ENCODE measurements around the gene ARSB.
"Not testable (repeated sequence)": the region's sequence is repeated elsewhere in the genome, so short reads cannot be mapped to it uniquely, and the experiment has no call there.

Gene ARSB

GRCh38 chr5:78896132-78896531, 89.0 kb downstream of the ARSB start:
- no peak for DNase-seq

- DNase-seq, result no peak
These were observed 89.5 kb downstream of the ARSB start for GRCh38 chr5:78895616-78896015.

- DNase-seq, result no peak
These were observed 91.0 kb downstream of the ARSB start for GRCh38 chr5:78893940-78894677.

DNA sequence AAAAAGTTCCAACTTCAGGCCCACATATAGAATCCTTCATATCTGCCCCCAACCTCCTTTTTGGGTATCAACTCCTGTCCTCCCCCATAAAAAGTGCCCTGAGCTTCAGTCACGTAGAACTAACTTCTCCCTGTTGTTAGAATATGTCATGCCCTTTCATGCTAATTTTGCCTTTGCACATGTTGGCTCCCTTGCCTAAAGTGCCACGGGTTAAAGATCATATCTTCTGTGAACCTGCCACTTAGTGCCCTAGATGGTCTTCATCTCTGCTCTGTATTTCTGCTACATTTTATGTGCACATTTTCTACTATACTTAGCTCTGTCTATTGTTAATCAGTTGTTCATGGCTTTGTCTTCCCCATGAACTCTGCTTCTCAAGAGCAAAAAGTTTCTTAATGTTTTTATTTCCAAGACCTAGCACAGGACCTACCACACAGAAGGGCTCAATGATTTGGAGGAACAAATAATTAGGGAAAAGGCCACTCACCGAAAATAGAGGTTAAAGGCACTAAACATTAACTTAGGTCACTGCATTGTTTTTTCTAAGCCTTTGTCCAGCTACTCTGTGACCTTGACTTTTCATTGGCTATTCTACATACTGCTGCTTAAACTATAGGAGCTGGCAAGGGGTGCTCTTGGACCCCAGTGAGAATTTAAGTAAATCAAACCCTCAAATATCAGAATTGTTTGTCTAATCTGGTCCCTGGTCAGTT, 94.3 kb downstream of the ARSB start:
- DNase-seq, result no peak

DNA sequence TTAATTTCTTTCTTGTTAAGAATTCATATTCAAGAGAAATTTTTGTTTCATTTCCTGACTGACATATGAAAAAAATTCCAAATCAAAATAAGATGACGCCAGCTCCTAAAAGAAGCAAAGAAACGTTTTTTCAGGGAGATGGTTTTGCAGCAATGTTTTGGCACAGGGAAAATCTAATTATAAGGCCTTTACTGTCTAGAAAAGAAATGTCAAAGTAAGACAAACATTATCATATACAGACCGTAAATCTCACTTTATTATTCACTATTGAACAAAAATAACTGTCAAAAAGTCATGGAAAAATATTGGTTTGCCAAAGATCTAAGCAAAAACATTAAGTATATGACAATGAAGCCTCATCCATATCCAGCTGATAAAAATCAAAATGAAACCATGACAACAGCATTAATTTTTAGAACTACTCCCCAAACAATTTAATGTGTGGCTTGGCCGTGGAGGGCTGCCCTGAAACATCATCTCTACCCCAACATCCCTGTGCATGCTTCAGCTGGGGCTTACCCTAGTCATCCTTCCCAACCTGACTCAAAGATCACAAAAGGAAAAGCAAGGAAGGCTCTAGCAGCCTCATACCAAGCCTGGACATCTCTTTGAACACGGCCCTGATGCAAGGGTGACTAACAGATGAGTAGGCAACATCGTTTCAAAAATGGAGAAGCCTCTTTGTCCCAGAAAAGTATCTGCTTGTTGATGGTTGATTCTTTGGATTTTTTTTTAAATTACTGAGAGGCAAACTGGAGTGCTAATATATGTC, 95.6 kb downstream of the ARSB start:
- no peak for DNase-seq

DNA sequence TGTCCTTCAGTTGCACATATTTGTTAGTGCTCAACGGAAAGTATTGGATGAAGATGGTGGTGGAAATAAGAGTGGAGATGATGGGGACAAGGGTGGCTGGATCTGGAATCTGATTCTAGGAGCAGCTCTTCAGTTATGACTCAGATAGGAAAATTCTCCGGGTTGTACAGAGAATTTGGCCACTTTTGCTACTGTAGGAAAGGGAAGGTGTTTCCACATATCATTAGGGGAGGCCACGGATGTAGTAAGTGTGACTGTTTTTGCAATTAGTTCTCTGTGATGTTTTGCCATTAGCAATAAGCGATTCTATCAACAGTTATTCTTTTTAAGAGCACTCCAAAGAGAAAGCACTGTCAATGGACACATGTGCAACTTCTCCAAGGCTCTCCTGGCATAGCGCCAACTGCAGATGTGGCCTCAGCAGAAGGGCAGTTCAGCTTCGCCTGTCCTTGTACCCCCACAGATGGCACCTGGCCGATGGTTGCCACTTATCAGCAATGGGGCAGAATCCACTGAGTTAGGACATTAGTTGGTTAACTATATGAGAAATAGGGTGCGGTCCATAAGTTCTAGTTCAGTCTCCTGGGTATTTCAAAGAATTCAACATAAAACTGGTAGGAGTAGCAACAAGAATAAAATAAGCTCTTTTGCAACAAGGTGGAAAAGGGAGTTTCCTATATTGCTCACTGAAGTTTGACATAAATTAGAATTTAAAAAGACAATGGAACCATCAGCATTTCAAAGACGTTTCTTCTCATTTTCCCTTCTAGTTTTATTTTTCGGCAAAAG, 96.3 kb downstream of the ARSB start:
- no peak for DNase-seq

GRCh38 chr5:78887384-78888118, 97.6 kb downstream of the ARSB start:
- no peak for DNase-seq

DNA sequence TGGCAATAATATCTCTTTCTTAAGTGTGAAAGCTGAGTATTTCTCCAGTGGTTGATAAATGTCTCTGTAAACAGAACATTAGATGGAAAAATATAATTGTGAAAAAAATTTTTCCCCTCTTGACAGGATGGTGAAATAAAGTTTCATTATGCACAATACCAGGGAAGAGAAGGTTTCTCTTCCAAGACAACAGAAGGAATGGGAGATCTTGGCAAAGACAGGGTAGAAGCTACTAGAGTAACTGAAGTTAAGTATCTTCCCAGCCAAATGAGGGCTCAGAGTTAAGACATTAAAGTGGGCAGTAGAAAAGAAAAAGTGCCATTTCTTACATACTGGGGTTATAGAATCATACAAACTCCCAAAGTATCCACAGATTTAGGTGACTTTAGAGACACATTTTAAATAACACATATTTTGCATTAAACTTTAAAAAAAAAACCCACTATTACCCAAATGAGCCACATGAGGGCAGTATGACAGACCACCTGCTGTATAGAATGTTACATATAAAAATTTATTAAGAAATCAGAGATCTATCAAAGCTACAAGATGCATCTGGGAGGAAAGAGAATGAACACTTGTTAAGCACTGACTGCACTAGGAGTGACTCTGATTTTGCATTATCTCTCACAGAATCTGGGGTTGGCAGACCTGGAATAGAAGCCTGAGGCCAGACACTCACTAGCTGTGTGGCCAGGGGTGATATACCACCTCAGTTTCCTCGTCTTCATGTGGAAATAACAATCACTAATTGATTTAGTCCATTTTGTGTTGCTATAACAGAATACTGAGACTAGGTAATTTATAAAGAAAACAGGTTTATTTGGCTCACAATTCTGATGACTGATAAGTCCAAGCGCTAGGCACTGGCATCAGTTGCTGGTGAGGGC, 98.5 kb downstream of the ARSB start:
- no peak for DNase-seq

GRCh38 chr5:78881884-78882283, 103.2 kb downstream of the ARSB start:
- no peak for DNase-seq

GRCh38 chr5:78879516-78879915, 105.6 kb downstream of the ARSB start:
- no peak for DNase-seq

DNA sequence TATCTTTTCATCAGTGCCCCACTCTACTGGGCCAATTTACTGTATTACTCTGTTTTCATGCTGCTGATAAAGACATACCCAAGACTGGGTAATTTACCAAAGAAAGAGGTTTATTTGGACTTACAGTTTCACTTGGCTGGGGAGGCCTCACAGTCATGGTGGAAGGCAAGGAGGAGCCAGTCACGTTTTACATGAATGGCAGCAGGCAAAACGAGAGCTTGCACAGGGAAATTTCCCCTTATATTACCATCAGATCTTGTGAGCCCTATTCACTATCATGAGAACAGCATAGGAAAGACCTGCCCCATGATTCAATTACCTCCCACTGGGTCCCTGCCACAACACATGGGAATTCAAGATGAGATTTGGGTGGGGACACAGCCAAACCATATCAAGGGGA, 119.0 kb downstream of the ARSB start:
- DNase-seq, result not testable (repeated sequence)

GRCh38 chr5:78858364-78858763, 126.7 kb downstream of the ARSB start:
- DNase-seq, result no peak

GRCh38 chr5:78855026-78855425, 130.1 kb downstream of the ARSB start:
- DNase-seq, result no peak

GRCh38 chr5:78851891-78852290, 133.2 kb downstream of the ARSB start:
- DNase-seq, result not testable (repeated sequence)

- DNase-seq, result no peak
These were observed 139.6 kb downstream of the ARSB start for GRCh38 chr5:78845470-78845869.

- DNase-seq, result no peak
These were observed 141.7 kb downstream of the ARSB start for GRCh38 chr5:78843436-78843835.

DNA sequence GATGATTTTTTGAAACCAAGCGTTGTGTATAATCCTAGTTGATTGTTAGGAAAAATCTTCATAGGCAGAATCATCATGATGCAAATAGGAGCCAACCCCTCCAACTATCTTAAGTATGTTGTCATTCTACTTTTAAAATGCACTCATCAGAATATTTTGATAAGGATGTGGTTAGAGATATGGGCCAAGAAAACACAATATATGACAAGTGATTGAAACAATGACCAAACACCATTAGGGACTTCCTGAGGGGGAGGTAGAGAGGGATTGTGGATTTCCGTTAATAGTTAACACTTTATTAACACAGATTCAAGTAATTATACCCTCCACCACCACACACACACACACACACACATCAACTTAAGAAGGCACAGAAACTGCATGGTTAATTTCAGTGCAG, 143.3 kb downstream of the ARSB start:
- DNase-seq, result no peak

GRCh38 chr5:78838753-78839152, 146.4 kb downstream of the ARSB start:
- DNase-seq, result no peak

DNA sequence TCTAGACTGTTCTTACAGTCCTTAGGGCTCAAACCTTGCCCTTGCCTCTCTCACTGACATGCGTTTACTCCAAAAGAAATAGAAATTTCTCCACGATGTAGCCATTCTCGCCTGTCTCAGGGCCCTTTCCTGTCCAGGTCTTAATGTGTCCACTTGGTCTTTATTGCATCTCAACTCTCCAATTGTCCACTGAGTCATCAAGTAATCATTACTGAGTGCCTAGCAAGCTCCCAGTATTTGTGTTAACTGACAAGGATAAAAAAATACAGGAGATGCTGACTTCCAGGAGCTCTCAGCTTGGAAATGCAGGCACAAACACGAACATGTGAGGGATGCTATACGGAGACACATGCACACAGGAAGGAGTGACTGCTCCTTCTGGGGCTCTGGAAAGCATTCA, 147.3 kb downstream of the ARSB start:
- DNase-seq, result no peak

DNA sequence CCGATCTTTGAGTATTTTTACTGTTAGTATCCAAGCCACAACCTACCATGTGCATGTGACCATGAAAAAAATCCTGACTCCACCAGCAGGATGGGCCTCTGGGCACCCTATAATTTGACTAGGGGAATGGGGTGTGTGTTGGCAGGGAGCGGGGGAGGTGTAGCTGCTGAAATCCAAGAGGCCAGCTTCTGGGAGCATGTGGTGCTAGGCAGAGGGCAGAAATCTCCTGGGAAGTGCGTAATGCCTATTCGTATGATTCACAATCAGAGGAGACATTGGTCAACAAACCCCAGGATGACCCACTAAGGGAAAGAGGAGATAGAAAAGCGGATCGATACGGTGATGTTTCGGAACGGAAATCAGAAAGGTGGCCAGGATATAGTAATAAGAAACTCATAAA, 149.9 kb downstream of the ARSB start:
- DNase-seq, result no peak

DNA sequence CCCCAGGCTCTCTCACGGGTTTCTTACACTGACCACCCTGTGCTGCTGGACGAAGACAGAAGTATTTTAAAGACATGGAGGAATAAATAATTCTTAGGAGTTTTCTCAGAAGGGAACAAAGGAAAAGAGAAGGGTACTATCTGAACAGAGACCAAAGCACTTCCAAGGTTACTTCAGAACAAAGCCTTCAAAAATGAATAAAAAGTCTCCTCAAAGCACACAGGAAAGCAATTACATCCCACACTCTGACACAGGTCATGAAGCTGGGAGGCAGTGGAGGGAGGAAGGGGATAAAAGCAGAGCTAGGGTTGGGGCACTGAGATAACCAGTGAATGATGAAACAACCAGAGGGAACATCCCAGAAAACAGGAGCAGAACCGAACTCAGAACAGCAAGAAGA, 151.8 kb downstream of the ARSB start:
- DNase-seq, result no peak
